Fibroblast of peridontal ligament (primary cell): ENCODE results near the gene C2CD4C.
"Not testable (repeated sequence)": the region's sequence is repeated elsewhere in the genome, so short reads cannot be mapped to it uniquely, and the experiment has no call there.

Experiments used
- DNase-seq: peaks from one replicate; pipeline ENCODE4 v3.0.0-alpha.2; 2010; ENCODE audit errors: extremely low read depth

The C2CD4C gene

GRCh38 chr19:408902-409515 lies at the start of gene C2CD4C:
Gene C2CD4C, minus strand, starts transcription at chr19:409147. Its CDS starts 786 bp downstream, at chr19:408361.
- no peak for DNase-seq

DNA sequence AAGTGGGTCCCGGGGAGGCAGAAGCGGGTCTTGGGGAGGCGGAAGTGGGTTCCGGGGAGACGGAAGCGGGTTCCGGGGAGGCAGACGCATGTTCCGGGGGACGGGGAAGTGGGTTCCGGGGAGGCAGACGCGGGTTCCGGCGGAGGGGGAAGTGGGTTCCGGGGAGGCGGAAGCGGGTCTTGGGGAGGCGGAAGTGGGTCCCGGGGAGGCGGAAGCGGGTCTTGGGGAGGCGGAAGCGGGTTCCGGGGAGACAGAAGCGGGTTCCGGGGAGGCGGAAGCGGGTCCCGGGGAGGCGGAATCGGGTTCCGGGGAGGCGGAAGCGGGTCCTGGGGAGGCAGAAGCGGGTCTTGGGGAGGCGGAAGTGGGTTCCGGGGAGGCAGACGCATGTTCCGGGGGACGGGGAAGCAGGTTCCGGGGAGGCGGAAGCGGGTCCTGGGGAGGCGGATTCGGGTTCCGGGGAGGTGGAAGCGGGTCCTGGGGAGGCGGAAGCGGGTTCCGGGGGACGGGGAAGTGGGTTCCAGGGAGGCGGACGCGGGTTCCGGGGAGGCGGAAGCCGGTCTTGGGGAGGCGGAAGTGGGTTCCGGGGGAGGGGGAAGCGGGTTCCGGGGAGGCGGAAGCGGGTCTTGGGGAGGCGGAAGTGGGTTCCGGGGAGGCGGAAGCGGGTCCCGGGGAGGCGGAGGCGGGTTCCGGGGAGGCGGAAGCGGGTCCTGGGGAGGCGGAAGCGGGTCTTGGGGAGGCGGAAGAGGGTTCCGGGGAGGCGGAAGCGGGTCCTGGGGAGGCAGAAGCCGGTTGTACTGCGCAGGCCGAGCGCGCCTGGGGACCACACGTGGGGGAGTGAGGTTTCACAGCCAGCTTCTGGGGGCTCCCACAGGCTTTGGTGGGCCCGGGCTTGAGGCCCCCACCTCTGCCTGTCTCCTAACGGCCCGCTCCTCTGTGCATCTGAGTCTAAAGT lies 49.4 kb upstream of the C2CD4C start:
- DNase-seq, result no peak

DNA sequence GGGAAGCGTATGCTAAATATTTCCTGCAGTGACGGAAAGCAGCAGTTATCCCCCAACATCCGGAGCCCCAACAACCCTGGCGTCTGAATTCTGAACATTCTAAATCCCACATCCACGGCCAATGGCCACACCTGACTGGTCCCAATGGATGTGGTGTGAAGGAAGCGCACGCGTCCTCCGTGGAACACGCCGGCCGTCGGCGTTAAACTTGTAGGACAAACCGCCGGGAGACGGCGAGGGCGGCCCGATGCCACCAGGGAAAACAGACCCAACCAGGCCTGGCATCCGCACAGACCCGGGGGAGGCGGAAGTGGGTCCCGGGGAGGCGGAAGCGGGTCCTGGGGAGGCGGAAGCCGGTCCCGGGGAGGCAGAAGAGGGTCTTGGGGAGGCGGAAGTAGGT lies 48.7 kb upstream of the C2CD4C start:
- no peak for DNase-seq

DNA sequence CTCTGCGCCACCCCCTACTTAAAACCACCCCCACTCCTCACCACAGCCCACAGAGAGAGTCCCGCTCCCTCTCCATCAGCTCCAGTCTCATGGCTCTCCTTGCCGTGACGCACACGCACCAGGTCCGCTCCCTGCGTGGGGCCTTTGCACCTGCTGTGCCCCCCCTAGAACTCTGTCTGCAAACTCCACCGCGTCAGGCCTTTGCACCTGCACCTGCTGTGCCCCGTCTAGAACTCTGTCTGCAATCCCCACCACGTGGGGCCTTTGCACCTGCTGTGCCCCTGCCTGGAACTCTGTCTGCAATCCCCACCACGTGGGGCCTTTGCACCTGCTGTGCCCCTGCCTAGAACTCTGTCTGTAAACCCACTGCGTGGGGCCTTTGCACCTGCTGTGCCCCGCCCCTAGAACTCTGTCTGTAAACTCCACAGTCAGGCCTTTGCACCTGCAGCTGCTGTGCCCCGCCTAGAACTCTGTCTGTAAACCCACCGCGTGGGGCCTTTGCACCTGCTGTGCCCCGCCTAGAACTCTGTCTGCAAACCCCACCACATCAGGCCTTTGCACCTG lies 47.7 kb upstream of the C2CD4C start:
- no peak for DNase-seq

GRCh38 chr19:455851-456546 lies 47.1 kb upstream of the C2CD4C start:
- no peak for DNase-seq

DNA sequence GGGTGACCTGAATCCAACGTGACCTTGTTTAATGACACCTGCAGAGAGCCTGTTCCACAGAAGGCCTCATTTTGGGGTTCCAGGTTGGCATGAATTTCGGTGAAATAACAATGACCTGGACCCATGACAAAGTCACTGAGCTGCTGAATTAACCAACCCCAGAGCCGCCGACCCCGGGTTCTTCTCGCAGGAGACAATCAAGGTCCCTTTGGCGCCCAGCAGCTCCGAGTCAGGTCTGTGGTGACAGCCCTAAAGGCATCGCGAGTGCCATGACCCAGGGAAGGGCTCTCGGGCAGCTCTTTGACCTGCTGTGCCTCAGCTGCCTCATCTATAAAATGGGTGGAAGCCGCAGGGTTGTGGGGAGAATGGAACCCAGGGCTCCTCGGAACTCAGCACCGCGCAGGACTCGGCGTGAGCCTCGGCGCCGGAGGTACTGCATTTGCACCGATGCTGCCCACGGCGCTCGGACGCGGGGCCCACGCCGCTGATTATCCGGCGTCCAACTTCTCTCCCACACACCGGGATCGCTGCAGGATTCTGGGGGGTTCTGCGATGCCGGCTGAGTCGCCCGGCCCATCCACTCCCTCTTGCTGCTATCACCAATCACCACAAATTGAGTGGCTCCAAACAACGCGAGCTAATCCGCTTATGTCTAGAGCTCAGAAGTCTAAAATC lies 46.2 kb upstream of the C2CD4C start:
- DNase-seq, result no peak

DNA sequence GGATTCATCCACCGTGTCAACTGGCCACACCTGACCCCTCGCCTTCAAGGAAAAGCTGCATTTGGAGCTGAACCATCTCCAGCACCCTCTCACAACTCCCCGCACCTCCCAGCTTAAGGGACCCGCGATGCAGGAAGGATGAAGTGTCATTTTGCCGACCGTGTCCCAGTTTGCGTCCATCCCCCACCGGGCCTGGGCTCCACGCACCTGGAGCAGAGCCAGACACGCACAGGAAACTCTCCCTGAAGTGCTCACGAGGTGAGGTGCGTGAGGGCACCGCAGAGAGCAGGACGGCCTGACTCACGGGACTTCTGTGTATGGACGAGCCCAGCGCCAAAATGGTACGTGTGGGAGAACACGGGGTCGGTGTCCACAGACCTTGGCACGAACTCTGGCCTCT lies 44.7 kb upstream of the C2CD4C start:
- no peak for DNase-seq

DNA sequence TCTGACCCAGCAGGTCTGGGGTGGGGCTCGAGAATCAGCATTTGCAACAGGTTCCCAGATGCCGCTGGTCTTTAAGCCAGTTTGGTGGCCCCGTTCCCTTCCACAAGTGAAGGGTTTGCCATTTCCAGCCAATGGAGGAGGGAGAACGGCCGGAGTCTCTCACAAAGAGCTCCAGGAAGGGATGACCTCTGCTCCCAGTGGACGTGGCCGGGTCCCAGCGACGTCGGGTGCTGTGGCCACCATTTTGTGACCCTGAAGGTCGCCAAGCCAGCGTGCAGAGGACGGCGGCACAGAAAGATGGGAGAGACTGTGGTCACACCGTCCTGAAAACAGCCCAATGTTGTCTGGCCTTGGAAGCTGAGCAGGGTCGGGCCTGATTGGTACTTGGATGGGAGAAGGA lies 43.9 kb upstream of the C2CD4C start:
- no peak for DNase-seq

GRCh38 chr19:450912-451481 lies 42.0 kb upstream of the C2CD4C start:
- not testable (repeated sequence) for DNase-seq

- DNase-seq, result no peak
These were observed 41.0 kb upstream of the C2CD4C start for GRCh38 chr19:449916-450315.

GRCh38 chr19:447816-448560 lies 39.0 kb upstream of the C2CD4C start:
- DNase-seq, result no peak

DNA sequence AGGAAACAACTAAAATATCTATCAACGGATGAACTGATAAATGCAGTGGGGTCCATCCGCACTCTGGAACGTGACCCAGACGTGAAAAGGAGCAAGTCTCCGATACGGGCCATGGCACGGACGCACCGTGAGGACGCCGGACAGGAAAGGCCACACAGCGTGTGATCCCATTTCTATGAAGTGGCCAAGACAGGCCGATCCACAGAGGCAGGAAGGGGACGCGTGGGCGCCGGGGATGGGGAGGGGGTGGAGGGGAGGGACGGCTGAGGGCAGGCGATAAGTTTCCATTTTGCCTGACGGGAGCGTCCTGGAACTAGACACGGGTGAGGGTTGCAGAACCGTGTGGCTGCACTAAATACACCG lies 38.1 kb upstream of the C2CD4C start:
- no peak for DNase-seq

DNA sequence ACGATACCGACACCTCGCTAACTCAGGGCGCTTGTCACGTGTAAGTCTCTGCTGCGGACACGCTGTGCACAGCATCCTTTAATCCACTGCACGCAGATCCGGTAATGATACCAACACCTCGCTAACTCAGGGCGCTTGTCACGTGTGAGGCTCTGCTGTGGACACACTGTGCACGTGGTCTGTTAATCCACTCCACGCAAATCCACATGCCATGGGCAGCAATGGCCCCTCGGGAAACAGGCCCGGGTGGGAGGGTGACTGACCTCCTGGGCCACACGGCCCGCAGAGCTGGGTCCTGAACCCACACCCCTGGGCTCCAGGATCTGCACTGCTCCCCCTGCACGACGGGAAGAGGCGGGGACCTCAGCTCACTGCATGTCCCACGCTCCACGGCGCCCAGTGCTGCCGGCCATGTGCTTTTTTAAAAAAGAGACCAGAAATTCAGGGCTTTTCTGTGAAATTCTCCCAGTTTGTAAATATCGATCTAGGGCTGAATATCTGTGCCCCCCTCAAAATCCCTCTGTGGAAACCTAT lies 35.8 kb upstream of the C2CD4C start:
- no peak for DNase-seq

GRCh38 chr19:443005-443404 lies 34.1 kb upstream of the C2CD4C start:
- no peak for DNase-seq

DNA sequence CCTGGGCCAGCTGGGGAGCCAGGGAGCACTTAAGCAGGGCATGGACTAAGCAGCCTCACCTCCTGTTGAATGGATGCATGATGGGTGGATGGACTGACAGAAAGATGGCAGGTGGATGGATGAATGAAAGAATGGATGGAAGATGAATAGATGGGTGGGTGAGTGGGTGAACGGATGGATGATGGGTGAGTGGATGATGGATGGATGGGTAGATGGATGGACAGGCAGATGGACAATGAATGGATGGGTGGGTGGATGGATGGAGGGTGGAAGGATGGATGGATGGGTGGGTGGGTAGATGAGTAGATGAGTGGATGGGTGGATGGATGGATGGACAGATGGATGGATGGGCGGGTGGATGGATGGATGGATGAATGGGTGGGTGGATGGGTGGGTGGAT lies 33.1 kb upstream of the C2CD4C start:
- no peak for DNase-seq

GRCh38 chr19:441213-441836 lies 32.4 kb upstream of the C2CD4C start:
- DNase-seq, result no peak

GRCh38 chr19:440391-441212 lies 31.7 kb upstream of the C2CD4C start:
- DNase-seq, result no peak

GRCh38 chr19:439167-439900 lies 30.4 kb upstream of the C2CD4C start:
- DNase-seq, result no peak
